Pancreas (tissue), 10 donors: Measurements from ENCODE around the gene MAP3K4. TPM values are rescaled to one million over a fixed set of nuclear protein-coding genes. Genes with fewer than 3 reads are reported as not detected.
A peak's percentile ranks its signal among the peaks of the same experiment; 100 is the strongest.

ENCODE experiments used
- ATAC-seq, 4 donors: fragments of 200-7000 bp; cut with Tn5 transposase; one replicate each; pipeline versions ENCODE4 v1.8.0 to v1.9.1; 2020; ENCODE audit warnings: mild to moderate bottlenecking in 4 of 4, moderate library complexity in 4 of 4
- DNase-seq, 6 donors: peaks; one replicate each; pipeline ENCODE4 v3.0.0-alpha.2; 2020
- FAIRE-seq: peaks from 2 replicates; lab custom pipeline; 2012; peaks lifted over from hg19 to GRCh38; lab: Jason Lieb, UNC
- H3K27ac ChIP-seq, 4 donors: fragments of 200-600 bp; sonication (generic); 1 replicate in 3 of 4; 2 replicates in 1 of 4; pipeline versions ENCODE4 v1.5.0 to v1.8.0; 2020
- H3K27me3 ChIP-seq, 4 donors: fragments of 200-600 bp; one replicate each; pipeline ENCODE4 v1.8.0; 2021
- H3K36me3 ChIP-seq, 3 donors: fragments of 200-600 bp; sonication (generic) in 1 of 3; one replicate each; pipeline versions ENCODE4 v1.5.0 to v1.8.0; 2020 to 2021
- H3K4me1 ChIP-seq, 3 donors: fragments of 200-600 bp; one replicate each; pipeline ENCODE4 v1.8.0; 2021
- H3K4me3 ChIP-seq, 4 donors: fragments of 200-600 bp; sonication (generic) in 2 of 4; one replicate each; pipeline versions ENCODE4 v1.5.0 to v1.8.0; 2020 to 2021
- H3K9me3 ChIP-seq, 4 donors: fragments of 200-600 bp; one replicate each; pipeline ENCODE4 v1.8.0; 2021
- CTCF ChIP-seq, 4 donors: fragments of 200-600 bp; sonication (generic) in 3 of 4; IDR thresholded peaks; one replicate each; pipeline versions ENCODE4 v1.5.0 to v1.8.0; 2021; ENCODE audit warnings: antibody characterized with exemption in 4 of 4
- WGBS, 2 donors: extraction: QIAGEN DNeasy Blood & Tissue Kit; methylation state at CpG; one replicate each; pipeline ENCODE4 v1.1.7; 2013; 5-methylcytosine and 5-hydroxymethylcytosine counted together
- intact Hi-C, 3 donors: fragments of 100-400 bp; cut with DNase I; formaldehyde crosslinking; loops; one replicate each; pipeline versions ENCODE4 v1.11.1 to v1.14.2; 2022
- polyA plus RNA-seq, 2 donors: library from polyadenylated mRNA; stranded (reverse); fragments of 200-250 nt; gene quantifications; one replicate each; pipeline ENCODE4 v1.2.3, GENCODE V29; 2013
- total RNA-seq, 6 donors: library from RNA; stranded (reverse); fragmentation: NEBNext Ultra II Directional in 4 of 6; extraction: Animal tissue kit (Norgen Biotek cat#: 25700) in 4 of 6; gene quantifications; one replicate each; pipeline versions ENCODE4 v1.2.1 to v1.2.4, GENCODE V29; 2021 to 2023
- donor health status: healthy with polysubstance abuse.
- donor health status: DM: no; HTN: no; CAD: no; lungs with moderate emphysema.
- donor health status: DM: no; HTN: no; CAD: no.
- donor health status: control.
- donor health status: control.
- donor health status: Bipolar disorder and iron deficiency.
- donor health status: DM: yes; HTN: yes; CAD: no.
- donor health status: DM: no; HTN: no; CAD: no.
- donor health status: DM: no; HTN: no; CAD: no.
- donor health status: DM: yes; HTN: yes; CAD: no.

MAP3K4 gene
- total and polyA plus RNA-seq, 8 donors: 10.8 to 32.0 (median 25.3) TPM

DNA sequence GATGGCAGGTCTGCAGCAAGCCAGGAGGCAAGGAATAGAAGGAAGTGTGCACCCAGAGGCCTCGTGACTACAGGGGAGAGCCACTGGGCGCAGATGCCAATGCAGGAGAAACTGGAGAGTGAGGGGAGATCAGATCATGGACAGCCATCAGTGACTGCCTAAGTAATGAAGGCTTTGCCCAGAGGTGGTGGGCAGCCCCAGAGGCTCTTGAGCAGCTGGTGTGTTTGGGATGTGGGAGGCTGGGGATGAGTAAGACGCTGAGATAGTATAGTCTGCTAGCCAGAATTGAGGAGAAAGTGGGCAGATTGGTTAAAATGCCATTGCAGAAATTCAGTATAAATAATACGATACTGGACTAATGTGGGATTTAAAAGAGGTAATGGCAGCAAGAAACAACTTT is 111.9 kb downstream of the MAP3K4 start:
- Histone ChIP-seq H3K9me3 (no peaks in the 10 kb centered on the region), H3K27me3 (no peaks in the 10 kb centered on the region), H3K27ac (no peak overlapping the region), H3K36me3 (peaks cover 0 to 22% (median 4%) of the 10 kb centered on the region in 3 donors), H3K4me3 (no peak overlapping the region), H3K4me1 (peaks cover 0 to 14% (median 13%) of the 10 kb centered on the region in 3 donors)
- no peak for TF ChIP-seq CTCF (IDR thresholded peaks at IDR 0.05)
- no peak for FAIRE-seq
- no peak for ATAC-seq
- 95 to 96% methylated on average over 4 of the region's 4 CpGs for WGBS, 2 donors
- intact Hi-C loops: no loop called here
- DNase-seq: no peak

DNA sequence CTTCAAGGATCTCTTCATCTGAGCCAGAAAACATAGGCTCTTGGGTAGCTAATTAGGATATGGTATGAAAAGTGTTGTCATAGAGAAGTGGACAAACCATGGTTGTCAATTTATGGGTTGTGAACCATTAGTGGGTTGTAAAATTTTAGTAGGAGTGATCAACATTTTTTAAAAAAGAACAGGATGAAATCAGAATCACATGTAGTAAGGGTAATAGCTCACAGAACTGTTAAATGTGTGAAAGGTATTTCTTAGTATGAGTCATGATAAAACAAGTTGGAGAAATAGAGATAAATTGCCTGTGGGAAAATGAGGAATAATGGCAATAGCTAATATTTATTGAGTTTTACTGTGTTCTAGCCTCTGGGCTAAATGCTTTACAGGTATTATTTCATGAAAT is 113.4 kb downstream of the MAP3K4 start:
- no peak overlapping the region for H3K27ac ChIP-seq
- H3K27me3 ChIP-seq: no peaks in the 10 kb centered on the region
- no peaks in the 10 kb centered on the region for H3K9me3 ChIP-seq
- no peak for TF ChIP-seq CTCF (IDR thresholded peaks at IDR 0.05)
- FAIRE-seq (no peak), ATAC-seq (no peak), DNase-seq (no peak)
- H3K4me1 ChIP-seq: peaks cover 0 to 14% (median 13%) of the 10 kb centered on the region in 3 donors
- peaks cover 0 to 28% (median under 1%) of the 10 kb centered on the region in 3 donors for H3K36me3 ChIP-seq
- intact Hi-C loops: no loop called here
- H3K4me3 ChIP-seq: no peak overlapping the region

- DNase-seq: no peak
- FAIRE-seq: no peak
- WGBS, 2 donors: 96 to 98% methylated on average over 2 of the region's 2 CpGs
- no peak overlapping the region for H3K27ac ChIP-seq
- H3K27me3 ChIP-seq: no peaks in the 10 kb centered on the region
- no peak for TF ChIP-seq CTCF (IDR thresholded peaks at IDR 0.05)
- no peak overlapping the region for H3K4me3 ChIP-seq
- H3K4me1 ChIP-seq: peaks cover 0 to 14% (median 13%) of the 10 kb centered on the region in 3 donors
- ATAC-seq: no peak
- intact Hi-C loops: no loop called here
- no peaks in the 10 kb centered on the region for H3K9me3 ChIP-seq
- peaks cover 0 to 32% (median 4%) of the 10 kb centered on the region in 3 donors for H3K36me3 ChIP-seq
Measured at GRCh38 chr6:161105408-161105807, 113.8 kb downstream of the MAP3K4 start.

- FAIRE-seq: no peak
- peak overlapping the region in 3 of 4 donors; percentile 33 to 61 (median 54) for H3K27ac ChIP-seq
Measured at GRCh38 chr6:161107779-161108730, 116.5 kb downstream of the MAP3K4 start.

More at GRCh38 chr6:161107779-161108730, 116.5 kb downstream of the MAP3K4 start:
- Histone ChIP-seq H3K4me1 (peaks cover 0 to 14% (median 13%) of the 10 kb centered on the region in 3 donors), H3K9me3 (no peaks in the 10 kb centered on the region), H3K4me3 (no peak overlapping the region), H3K27me3 (no peaks in the 10 kb centered on the region), H3K36me3 (peaks cover 0 to 50% (median 14%) of the 10 kb centered on the region in 3 donors)
- no peak for TF ChIP-seq CTCF (IDR thresholded peaks at IDR 0.05)
- WGBS, 2 donors: 65 to 68% methylated on average over 23 of the region's 23 CpGs
- intact Hi-C loops: no loop called here
- ATAC-seq (peak; percentile 96 to 99 (median 98)), DNase-seq (peak; percentile 76 to 90 (median 84))
